ENCODE measurements around the gene RASA3. TPM values are rescaled to one million over a fixed set of nuclear protein-coding genes. Genes with fewer than 3 reads are reported as not detected.

Gene RASA3
- total RNA-seq, 4 donors from 2014 or later: 29.5 to 38.1 (median 34.6) TPM

GRCh38 chr13:114148521-114148855, 16.1 kb upstream of the RASA3 start:
- Histone ChIP-seq H3K9me3 (no peaks in the 10 kb centered on the region), H3K27ac (replicated peaks in 1 of 4) (no peak overlapping the region), H3K4me1 (peaks cover 0 to 9% (median 6%) of the 10 kb centered on the region in 4 donors), H3K27me3 (no peaks in the 10 kb centered on the region), H3K4me3 (no peak overlapping the region), H3K36me3 (no peaks in the 10 kb centered on the region)
- no peak for DNase-seq (ENCODE audit: extremely low spot score)
- intact Hi-C loops (cut with DNase I): no loop called here
- WGBS: 58% methylated on average over 6 of the region's 8 CpGs
- TF ChIP-seq EP300 (IDR thresholded peaks at IDR 0.05): no peak
- TF ChIP-seq POLR2A (IDR thresholded peaks at IDR 0.05; ENCODE audit: low read depth): no peak
- TF ChIP-seq CTCF (IDR thresholded peaks at IDR 0.05): no peak
- TF ChIP-seq POLR2AphosphoS5 (IDR thresholded peaks at IDR 0.05): no peak

- H3K27ac ChIP-seq (replicated peaks in 1 of 4): no peak overlapping the region
- no peaks in the 10 kb centered on the region for H3K27me3 ChIP-seq
- no peak for DNase-seq (ENCODE audit: extremely low spot score)
- H3K4me1 ChIP-seq: peaks cover under 1 to 14% (median 12%) of the 10 kb centered on the region in 4 donors
- intact Hi-C loops (cut with DNase I): no loop called here
- H3K9me3 ChIP-seq: no peaks in the 10 kb centered on the region
- H3K36me3 ChIP-seq: no peaks in the 10 kb centered on the region
- 75% methylated on average over 13 of the region's 22 CpGs for WGBS
- TF ChIP-seq EP300 (IDR thresholded peaks at IDR 0.05) (no peak), CTCF (IDR thresholded peaks at IDR 0.05) (no peak), POLR2A (IDR thresholded peaks at IDR 0.05; ENCODE audit: low read depth) (no peak), POLR2AphosphoS5 (IDR thresholded peaks at IDR 0.05) (no peak)
- H3K4me3 ChIP-seq: no peak overlapping the region
Observed at GRCh38 chr13:114147803-114148520, 15.5 kb upstream of the RASA3 start.

- TF ChIP-seq CTCF (IDR thresholded peaks at IDR 0.05) (no peak), EP300 (IDR thresholded peaks at IDR 0.05) (no peak), POLR2A (IDR thresholded peaks at IDR 0.05; ENCODE audit: low read depth) (no peak), POLR2AphosphoS5 (IDR thresholded peaks at IDR 0.05) (no peak)
- Histone ChIP-seq H3K9me3 (no peaks in the 10 kb centered on the region), H3K27ac (replicated peaks in 1 of 4) (no peak overlapping the region), H3K27me3 (no peaks in the 10 kb centered on the region), H3K4me1 (peaks cover 4 to 25% (median 19%) of the 10 kb centered on the region in 4 donors), H3K36me3 (no peaks in the 10 kb centered on the region), H3K4me3 (no peak overlapping the region)
- DNase-seq (ENCODE audit: extremely low spot score): no peak
- WGBS: 64% methylated on average over 10 of the region's 10 CpGs
- intact Hi-C loops (cut with DNase I): no loop called here
Observed at GRCh38 chr13:114146629-114147028, 14.2 kb upstream of the RASA3 start.

GRCh38 chr13:114146173-114146572, 13.8 kb upstream of the RASA3 start:
- H3K4me3 ChIP-seq: no peak overlapping the region
- 98% methylated on average over 14 of the region's 14 CpGs for WGBS
- no peak for DNase-seq (ENCODE audit: extremely low spot score)
- H3K36me3 ChIP-seq: no peaks in the 10 kb centered on the region
- H3K27ac ChIP-seq (replicated peaks in 1 of 4): no peak overlapping the region
- no peaks in the 10 kb centered on the region for H3K27me3 ChIP-seq
- intact Hi-C loops (cut with DNase I): no loop called here
- peaks cover 4 to 25% (median 19%) of the 10 kb centered on the region in 4 donors for H3K4me1 ChIP-seq
- no peaks in the 10 kb centered on the region for H3K9me3 ChIP-seq
- TF ChIP-seq CTCF (IDR thresholded peaks at IDR 0.05) (no peak), EP300 (IDR thresholded peaks at IDR 0.05) (no peak), POLR2AphosphoS5 (IDR thresholded peaks at IDR 0.05) (no peak), POLR2A (IDR thresholded peaks at IDR 0.05; ENCODE audit: low read depth) (no peak)

- Histone ChIP-seq H3K27ac (replicated peaks in 1 of 4) (no peak overlapping the region), H3K4me1 (peaks cover 4 to 25% (median 19%) of the 10 kb centered on the region in 4 donors), H3K4me3 (no peak overlapping the region), H3K9me3 (no peaks in the 10 kb centered on the region), H3K36me3 (no peaks in the 10 kb centered on the region), H3K27me3 (no peaks in the 10 kb centered on the region)
- DNase-seq (ENCODE audit: extremely low spot score): no peak
- intact Hi-C loops (cut with DNase I): no loop called here
- WGBS: 91% methylated on average over 14 of the region's 14 CpGs
- TF ChIP-seq CTCF (IDR thresholded peaks at IDR 0.05): no peak
- TF ChIP-seq POLR2AphosphoS5 (IDR thresholded peaks at IDR 0.05): no peak
- no peak for TF ChIP-seq POLR2A (IDR thresholded peaks at IDR 0.05; ENCODE audit: low read depth)
- TF ChIP-seq EP300 (IDR thresholded peaks at IDR 0.05): no peak
Observed at GRCh38 chr13:114145722-114146121, 13.3 kb upstream of the RASA3 start.

Data from esophagus muscularis mucosa (tissue), 4 donors.